NCI-H69 (cell line): ENCODE results near the gene CEMIP.
"Not testable (repeated sequence)": the region's sequence is repeated elsewhere in the genome, so short reads cannot be mapped to it uniquely, and the experiment has no call there.

Experiments
- DNase-seq: peaks from one replicate; lab custom pipeline; 2025; lab: John Stamatoyannopoulos, UW

Gene CEMIP

DNA sequence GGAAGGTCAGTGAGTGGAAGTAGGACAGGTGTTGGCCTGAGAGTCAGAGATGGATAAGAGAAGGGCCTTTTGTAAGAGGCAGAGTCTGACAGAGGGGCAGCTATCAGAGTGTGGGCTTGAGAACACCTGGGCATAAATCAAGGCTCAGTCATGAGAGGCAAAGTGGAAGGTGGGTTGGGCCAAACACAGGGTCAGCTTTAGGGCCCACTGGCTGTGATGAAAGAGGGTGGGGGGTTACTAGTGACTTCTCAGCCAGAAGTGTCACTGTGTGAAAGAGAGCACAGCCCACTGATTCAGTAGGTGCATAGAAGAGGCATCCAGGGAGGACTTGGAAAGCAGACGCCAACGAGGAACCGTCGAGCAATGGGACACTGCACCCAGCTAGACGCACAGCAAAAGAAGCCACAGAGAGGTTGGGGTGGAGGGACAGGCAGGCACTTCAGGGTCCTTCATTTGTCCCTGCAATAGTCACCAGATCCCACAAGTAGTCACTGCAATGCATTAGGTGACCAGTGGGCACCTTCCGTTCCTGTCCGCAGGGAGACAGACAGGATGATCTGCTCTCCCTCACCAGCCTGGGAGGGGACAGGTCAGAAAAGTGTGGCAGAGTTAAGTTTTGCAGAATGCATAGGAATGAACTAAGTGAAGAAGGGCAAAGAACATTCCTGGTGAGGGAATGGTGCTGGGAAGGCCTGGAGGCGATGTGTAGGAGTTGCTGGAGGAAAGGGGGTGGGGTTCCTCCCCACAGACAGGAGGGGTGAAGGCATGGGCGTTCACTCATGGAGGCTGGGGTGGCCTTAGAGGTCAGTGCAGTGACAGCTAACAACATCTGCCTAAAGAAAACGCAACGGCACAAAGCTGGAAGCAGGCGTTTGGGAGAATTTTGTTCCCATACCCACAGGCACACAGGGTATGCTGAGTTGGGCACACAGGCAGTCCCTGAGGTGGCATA lies 174.1 kb downstream of the CEMIP start:
- DNase-seq = no peak

DNA sequence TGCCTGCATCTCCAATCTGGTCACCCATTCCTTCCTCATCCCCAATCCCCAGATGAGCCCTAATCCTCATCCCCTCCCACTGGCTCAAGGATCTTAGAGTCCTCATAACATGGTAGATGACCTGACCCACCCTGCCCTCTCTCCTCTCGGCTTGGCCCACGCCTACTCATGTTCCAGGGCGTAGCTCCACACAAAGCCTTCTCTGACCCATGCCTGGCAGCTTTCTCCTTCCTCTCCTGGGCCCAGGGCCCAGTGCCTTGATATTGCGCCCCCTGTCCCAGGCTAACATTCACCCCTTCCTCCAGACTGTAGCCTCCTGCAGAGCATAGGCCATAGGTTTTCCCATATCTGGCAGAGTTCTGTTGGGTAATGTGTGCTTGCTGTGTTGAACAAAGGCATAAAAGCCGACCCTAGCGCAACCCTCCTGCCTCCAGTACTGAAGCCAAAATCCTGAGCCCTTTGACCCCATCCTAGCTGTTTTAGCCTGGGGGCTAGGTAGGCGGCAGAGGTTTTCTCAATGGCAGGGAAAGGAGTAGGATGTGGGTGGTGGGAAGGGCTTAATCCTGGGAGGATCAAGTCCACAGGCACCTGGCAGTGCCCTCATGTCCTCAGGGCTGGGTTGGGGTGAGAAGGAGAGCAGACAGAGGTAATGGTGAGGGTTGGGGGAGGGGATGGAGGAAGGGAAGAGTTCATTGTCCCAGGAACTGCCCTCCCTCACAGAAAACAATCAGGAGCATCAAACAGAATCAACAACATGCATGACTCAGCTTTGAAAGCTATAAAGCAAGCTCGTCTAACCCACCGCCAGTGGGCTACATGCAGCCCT lies 175.0 kb downstream of the CEMIP start:
- peak; percentile 85 for DNase-seq

GRCh38 chr15:80955571-80956452 lies 176.6 kb downstream of the CEMIP start:
- peak; percentile 21 for DNase-seq

DNA sequence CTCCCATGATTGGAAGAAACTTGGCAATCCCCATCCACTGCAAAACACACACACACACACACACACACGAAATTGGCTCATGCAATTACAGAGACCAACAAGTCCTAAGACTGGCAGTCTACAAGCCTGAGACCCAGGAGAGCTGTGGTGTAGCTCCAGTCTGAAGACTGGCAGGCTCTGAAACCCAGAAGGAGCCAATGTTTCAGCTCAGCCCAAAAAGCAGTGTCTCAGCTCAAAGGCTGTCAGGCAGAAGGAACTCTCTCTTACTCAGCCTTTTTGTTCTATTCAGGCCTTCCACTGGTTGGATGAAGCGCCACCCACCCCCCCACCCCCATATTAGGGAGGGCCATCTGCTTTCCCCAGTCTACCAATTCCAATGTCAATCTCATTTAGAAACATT lies 178.4 kb downstream of the CEMIP start:
- DNase-seq = peak; percentile 4

DNA sequence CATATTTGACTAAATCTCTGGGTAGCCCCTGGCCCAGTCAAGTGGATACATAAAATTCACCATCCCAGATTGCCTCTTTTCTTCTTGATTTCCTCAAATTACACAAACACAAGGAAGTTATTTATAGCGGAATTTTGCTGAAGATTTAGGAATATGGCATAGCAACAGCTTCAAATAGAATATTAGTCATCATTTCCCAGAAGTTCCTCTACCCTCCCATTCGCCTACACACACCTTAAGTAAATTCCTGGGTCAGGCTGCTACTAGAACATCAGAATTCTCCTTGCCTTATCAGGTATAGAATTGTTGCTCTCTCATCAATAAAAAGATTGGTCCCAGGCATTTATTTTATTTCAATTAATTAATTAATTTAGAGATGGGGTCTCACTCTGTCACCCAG lies 178.8 kb downstream of the CEMIP start:
- no peak for DNase-seq

DNA sequence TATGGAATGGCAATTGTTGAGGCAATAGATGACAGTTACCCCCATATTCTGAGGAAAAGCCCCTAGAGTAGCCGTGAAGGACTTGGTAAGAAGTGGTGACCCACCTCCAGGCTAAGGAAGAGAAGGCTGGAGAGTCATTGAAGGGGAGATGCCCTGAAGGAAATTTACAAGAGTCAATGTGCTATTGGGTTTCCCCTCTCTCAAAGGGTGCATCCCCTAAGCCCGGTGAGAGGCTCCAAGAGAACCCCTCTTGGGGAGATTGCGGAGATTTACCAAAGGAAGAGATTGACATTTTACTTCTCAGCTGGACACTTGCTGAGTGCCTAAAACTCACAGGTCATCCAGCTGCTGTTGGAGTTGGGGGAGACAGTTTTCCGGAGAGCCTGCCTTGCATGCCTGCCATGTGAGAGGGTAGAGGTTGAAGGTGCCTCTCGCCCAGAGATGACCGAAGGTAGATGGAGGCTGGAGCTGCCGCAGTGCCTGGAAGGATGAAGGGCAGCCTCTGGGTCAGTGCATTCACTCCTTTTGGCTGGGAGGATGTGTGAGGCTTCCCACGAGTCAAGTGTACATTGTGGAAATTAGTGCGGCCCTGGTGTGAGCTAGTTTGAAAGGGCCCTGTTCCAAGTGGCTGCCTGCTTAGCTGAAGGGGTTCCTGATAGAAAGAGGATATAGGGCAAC lies 179.8 kb downstream of the CEMIP start:
- DNase-seq = no peak

GRCh38 chr15:80965454-80965853 lies 186.3 kb downstream of the CEMIP start:
- DNase-seq = not testable (repeated sequence)

DNA sequence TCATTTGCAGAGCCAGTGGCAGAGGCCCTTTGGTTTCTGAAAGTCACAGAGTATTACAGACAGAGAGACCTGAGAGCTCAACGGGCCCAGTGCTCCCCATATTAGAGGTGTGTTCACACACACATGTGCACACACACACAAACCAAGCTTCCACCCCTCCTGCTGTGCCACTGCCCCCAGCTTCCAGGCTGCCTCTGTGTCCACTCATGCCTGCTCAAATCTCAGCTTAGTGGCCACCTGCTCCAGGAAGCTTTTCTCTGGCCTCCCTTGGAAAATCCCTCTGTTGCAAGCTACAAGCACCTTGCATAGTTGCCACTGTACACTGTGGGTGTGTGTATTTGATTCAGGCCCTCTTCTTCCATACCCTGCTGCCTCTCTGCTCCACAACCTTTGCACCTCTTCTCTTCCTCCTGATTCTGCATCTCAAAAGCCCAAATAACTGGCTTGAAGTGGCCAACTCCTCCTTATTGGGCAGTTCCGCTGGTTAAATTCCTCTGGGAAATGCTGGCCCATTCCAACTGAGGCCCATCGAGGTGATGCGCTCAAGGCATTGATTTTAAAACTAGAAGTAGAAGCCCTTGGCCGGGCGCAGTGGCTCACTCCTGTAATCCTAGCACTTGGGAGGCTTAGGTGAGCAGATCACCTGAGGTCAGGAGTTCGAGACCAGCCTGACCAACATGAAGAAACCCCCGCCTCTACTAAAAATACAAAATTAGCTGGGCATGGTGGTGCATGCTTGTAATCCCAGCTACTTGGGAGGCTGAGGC lies 187.4 kb downstream of the CEMIP start:
- no peak for DNase-seq

GRCh38 chr15:80967451-80967850 lies 188.3 kb downstream of the CEMIP start:
- DNase-seq = no peak

- DNase-seq = no peak
Observed at GRCh38 chr15:80967991-80968510, 188.9 kb downstream of the CEMIP start.

DNA sequence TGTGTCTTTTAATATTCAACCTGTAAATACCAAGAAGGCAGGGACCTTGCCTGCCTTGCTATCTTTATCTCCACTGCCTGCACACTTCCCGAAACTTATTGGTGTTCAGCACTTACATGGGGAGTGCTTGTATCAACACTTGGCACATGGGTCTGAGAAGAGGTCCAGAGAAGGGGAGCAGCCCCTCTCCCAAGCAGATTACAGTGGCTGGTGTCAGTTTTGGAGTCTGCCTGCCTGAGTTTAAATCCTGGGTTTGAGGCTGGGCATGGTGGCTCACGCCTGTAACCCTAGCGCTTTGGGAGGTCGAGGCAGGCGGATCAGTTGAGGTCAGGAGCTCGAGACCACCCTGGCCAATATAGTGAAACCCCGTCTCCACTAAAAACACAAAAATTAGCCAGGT lies 190.1 kb downstream of the CEMIP start:
- no peak for DNase-seq

GRCh38 chr15:80970018-80970657 lies 191.0 kb downstream of the CEMIP start:
- peak; percentile 56 for DNase-seq

- DNase-seq = no peak
Observed at GRCh38 chr15:80970658-80971057, 191.5 kb downstream of the CEMIP start.

DNA sequence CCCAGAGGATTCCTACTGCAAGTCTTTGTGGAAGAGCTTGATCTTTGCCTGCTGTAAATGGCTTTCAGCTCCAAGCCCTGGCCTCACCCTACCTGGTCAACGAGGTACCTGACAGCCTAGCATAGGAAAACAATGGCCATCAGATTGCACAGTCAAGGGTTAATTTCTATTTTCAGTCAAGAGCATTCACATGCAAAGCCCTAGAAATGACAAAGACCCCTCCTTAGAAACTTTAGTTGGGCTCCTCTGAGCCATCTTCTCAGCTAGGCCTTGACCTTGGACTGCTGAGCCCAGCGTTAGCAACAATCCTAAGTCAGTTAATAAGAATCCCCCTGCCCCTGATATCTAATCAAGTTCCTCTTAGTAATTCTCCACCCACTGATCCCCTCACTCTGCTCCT lies 192.0 kb downstream of the CEMIP start:
- no peak for DNase-seq

- DNase-seq = no peak
Observed at GRCh38 chr15:80972276-80972675, 193.1 kb downstream of the CEMIP start.

GRCh38 chr15:80974914-80975313 lies 195.7 kb downstream of the CEMIP start:
- no peak for DNase-seq

DNA sequence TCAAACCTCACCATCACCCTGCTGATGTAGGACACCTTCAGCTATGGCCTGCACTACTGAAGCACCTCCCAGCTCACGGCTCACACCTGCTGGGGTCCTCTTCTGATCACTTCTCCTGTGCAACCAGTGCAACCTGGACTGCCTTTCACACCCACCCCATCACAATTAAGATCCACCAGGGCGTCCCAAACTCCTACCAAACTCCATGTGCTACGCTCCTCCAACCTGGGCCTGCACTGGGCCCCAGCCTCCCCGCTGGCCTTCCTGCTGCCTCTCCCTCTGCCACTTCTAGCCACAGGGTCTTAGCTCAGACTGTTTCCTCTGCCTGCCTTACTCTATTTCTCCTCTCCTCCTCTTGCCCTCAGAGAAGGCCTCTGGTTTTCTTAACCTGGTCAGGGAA lies 197.7 kb downstream of the CEMIP start:
- DNase-seq = no peak

GRCh38 chr15:80977627-80978036 lies 198.5 kb downstream of the CEMIP start:
- peak; percentile 80 for DNase-seq

DNA sequence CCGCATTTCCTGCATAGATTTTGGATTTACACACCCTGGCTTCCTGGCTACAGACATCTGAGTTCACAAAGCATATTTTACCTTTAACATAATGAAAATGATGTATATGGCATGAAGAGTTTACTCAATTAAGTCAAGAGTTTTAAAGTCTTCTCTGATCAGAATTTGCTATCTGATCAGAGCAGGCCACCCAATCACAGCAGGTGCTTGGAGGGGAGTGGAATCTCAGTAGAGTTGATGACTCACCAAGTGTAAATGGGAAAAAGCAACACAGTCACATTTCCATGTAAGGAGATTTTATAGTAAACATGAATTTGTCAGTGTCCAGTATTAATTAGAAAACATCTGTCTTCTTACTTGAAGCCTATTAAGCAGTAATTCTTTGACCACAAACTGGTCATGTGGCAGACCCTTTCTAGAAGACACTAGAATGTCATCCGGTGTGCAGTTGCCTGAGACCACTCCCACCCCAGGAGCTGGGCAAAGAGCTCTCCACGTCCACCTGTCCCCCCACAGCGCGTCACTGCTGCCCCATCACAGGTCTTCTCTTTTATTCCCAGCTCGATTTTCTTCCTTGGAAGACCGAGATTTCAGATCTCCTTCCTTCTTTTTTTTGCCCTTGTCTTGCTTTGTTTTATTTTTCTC lies 199.6 kb downstream of the CEMIP start:
- DNase-seq = peak; percentile 40
